Left ventricle myocardium inferior (tissue), 1 donor: ENCODE data around the gene MRPL51. TPM values are rescaled to one million over a fixed set of nuclear protein-coding genes. Genes with fewer than 3 reads are reported as not detected.
A peak's percentile ranks its signal among the peaks of the same experiment; 100 is the strongest.
"Not testable (repeated sequence)": the region's sequence is repeated elsewhere in the genome, so short reads cannot be mapped to it uniquely, and the experiment has no call there.

Source experiments
- DNase-seq: peaks from one replicate; pipeline ENCODE4 v3.0.0-alpha.2; 2020
- H3K27ac ChIP-seq: fragments of 200-600 bp; replicated peaks from 2 replicates; pipeline ENCODE4 v1.8.0; 2021
- H3K27me3 ChIP-seq: fragments of 200-600 bp; 2 replicates; pipeline ENCODE4 v1.8.0; 2021; ENCODE audit warnings: low read depth
- H3K36me3 ChIP-seq: fragments of 200-600 bp; 2 replicates; pipeline ENCODE4 v1.8.0; 2021
- H3K4me1 ChIP-seq: fragments of 200-600 bp; 2 replicates; pipeline ENCODE4 v1.8.0; 2021
- H3K4me3 ChIP-seq: fragments of 200-600 bp; 2 replicates; pipeline ENCODE4 v1.8.0; 2021; ENCODE audit warnings: mild to moderate bottlenecking, moderate library complexity
- H3K9me3 ChIP-seq: fragments of 200-600 bp; replicated peaks from 2 replicates; pipeline ENCODE4 v1.8.0; 2021
- intact Hi-C: fragments of 100-400 bp; cut with micrococcal nuclease; formaldehyde crosslinking; loops from one replicate; pipeline ENCODE4 v1.11.0; 2022
- total RNA-seq: library from RNA; stranded (reverse); fragmentation: NEBNext Ultra II Directional; extraction: Animal tissue kit (Norgen Biotek cat#: 25700); gene quantifications from one replicate; pipeline ENCODE4 v1.2.1, GENCODE V29; 2021
- TF ChIP-seq, protein P1 (sequence below): fragments of 200-600 bp; IDR thresholded peaks from 2 replicates; pipeline ENCODE4 v1.8.0; 2021; ENCODE audit warnings: antibody characterized with exemption, mild to moderate bottlenecking, borderline replicate concordance
- donor health status: DM: no; HTN: yes; CAD: no; lungs with severe emphysema.

The MRPL51 gene
- total RNA-seq, 1 donor from 2014 or later: 235 TPM

DNA sequence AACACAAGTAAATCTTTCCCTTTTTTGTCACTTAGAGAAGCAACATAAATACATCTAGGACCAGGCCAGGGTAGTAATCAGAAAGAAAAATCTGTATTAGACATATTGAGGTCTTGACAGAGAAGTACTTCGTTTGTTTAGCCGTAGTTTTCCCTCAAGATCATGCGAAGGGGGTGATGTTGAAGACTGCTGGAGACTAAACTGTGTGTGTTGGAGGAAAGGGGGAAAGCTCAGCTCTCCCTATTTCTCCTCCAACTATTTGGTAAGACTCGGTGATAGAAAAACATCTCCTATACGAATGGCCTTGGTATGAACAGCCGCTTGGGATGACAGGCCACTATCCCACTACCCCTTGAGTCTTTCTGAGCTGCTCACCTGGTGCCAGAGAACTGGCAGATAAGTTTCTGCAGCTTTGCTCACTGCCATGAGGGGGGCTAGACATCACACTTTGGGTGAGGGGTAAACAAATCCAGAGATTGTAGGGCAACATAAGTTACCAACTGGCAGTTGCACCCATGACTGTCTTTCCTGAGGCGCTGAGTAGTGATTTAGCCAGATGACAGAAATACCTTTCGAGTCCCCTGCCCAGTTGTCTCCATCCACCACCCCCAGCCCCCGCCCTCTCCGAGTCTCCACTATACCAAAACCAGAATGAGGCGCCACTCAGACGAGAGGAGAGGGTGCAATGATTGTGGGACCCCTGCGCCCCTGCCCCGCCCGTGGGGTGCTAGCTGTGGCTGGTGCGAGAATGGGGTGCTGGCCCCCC, 23.3 kb downstream of the MRPL51 start:
- Histone ChIP-seq H3K4me3 (peak overlapping the region; percentile 81), H3K27me3 (no peaks in the 10 kb centered on the region), H3K36me3 (peaks cover 16% of the 10 kb centered on the region), H3K9me3 (no peaks in the 10 kb centered on the region), H3K4me1 (peaks cover 35% of the 10 kb centered on the region), H3K27ac (peak overlapping the region; percentile 92)
- intact Hi-C loops: loop anchor here (2.0 kb wide), 1 partner anchor 47 kb away; no protein-coding TSS in a partner anchor
- TF ChIP-seq, protein P1, sequence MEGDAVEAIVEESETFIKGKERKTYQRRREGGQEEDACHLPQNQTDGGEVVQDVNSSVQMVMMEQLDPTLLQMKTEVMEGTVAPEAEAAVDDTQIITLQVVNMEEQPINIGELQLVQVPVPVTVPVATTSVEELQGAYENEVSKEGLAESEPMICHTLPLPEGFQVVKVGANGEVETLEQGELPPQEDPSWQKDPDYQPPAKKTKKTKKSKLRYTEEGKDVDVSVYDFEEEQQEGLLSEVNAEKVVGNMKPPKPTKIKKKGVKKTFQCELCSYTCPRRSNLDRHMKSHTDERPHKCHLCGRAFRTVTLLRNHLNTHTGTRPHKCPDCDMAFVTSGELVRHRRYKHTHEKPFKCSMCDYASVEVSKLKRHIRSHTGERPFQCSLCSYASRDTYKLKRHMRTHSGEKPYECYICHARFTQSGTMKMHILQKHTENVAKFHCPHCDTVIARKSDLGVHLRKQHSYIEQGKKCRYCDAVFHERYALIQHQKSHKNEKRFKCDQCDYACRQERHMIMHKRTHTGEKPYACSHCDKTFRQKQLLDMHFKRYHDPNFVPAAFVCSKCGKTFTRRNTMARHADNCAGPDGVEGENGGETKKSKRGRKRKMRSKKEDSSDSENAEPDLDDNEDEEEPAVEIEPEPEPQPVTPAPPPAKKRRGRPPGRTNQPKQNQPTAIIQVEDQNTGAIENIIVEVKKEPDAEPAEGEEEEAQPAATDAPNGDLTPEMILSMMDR: no peak
- no peak for DNase-seq

DNA sequence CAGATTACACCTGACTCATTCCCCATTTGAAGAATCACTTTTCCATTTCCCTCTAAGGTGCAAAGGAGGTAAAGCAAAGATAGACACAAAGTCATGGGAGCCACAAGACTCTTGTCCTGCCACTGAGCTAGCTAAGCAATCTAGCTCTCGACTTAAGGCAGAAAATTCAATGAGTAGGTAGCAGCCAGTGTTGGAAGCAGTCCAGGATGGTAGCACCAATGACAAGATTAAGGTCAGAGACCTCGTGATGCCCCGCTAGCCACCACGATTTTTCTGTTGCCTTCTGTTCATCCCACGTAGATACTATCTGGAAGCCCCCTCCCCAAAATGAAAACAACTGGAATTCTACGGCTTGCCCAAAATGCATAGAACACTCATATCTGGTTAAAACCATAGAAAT, 24.0 kb downstream of the MRPL51 start:
- H3K27me3 ChIP-seq: no peaks in the 10 kb centered on the region
- H3K27ac ChIP-seq: peak overlapping the region; percentile 92
- peak overlapping the region; percentile 81 for H3K4me3 ChIP-seq
- TF ChIP-seq, protein P1: no peak
- peaks cover 35% of the 10 kb centered on the region for H3K4me1 ChIP-seq
- H3K36me3 ChIP-seq: peaks cover 23% of the 10 kb centered on the region
- H3K9me3 ChIP-seq: no peaks in the 10 kb centered on the region
- intact Hi-C loops: no loop called here
- DNase-seq: no peak

DNA sequence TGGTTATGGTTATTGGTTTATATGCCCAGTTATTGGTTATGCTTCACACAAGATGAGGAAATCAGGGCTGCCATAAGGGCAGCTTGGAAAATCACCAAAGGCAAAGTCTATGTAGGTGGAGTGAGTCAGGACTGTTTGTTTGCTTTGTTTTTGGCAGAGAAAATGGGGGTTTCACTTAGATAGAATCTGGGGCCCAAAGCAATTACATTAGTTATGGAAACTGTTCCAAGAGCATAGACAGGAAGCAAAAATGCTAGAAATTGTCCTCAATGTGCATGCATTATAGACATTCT, 24.8 kb downstream of the MRPL51 start:
- TF ChIP-seq, protein P1: no peak
- no peak for DNase-seq
- H3K27me3 ChIP-seq: no peaks in the 10 kb centered on the region
- peaks cover 30% of the 10 kb centered on the region for H3K36me3 ChIP-seq
- H3K4me3 ChIP-seq: no peak overlapping the region
- H3K9me3 ChIP-seq: no peaks in the 10 kb centered on the region
- H3K27ac ChIP-seq: no peak overlapping the region
- H3K4me1 ChIP-seq: peaks cover 35% of the 10 kb centered on the region
- intact Hi-C loops: no loop called here

DNA sequence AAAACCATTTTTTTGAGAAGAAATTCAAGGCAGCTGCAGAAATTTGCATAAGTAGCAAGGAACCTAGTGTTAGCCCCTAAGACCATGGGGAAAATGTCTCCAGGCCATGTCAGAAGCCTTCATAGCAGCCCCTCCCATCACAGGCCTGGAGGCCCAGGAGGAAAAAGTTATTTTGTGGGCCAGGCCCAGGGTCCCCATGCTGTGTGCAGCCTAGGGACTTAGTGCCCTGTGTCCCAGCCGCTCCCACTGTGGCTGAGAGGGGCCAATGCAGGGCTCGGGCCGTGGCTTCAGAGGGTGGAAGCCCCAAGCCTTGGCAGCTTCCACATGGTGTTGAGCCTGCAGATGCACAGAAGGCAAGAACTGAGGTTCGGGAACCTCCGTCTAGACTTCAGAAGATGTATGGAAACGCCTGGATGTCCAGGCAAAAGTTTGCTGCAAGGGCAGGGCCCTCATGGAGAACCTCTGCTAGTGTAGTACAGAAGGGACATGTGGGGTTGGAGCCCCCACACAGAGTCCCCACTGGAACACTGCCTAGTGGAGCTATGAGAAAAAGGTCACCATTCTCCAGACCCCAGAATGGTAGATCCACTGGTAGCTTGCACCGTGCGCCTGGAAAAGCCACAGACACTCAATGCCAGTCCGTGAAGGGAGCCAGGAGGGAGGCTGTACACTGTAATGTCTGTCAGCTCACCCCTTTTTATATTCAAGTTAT, 25.3 kb downstream of the MRPL51 start:
- H3K9me3 ChIP-seq, intact Hi-C loops, H3K27ac ChIP-seq, H3K4me3 ChIP-seq, H3K27me3 ChIP-seq, DNase-seq: not testable (repeated sequence)
- H3K36me3 ChIP-seq: peaks cover 35% of the 10 kb centered on the region
- peaks cover 35% of the 10 kb centered on the region for H3K4me1 ChIP-seq

DNA sequence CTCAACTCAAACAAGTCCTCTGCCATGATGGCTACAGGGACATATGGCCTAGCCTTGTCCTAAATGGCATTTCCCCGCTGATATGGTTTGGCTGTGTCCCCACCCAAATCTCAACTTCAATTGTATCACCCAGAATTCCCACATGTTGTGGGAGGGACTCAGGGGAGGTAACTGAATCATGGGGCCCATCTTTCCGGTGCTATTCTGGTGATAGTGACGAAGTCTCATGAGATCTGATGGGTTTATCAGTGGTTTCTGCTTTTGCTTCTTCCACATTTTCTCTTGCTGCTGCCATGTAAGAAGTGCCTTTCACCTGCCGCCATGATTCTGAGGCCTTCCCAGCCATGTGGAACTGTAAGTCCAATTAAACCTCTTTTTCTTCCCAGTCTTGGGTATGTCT, 26.3 kb downstream of the MRPL51 start:
- H3K27me3 ChIP-seq, intact Hi-C loops, H3K9me3 ChIP-seq, H3K4me3 ChIP-seq, H3K27ac ChIP-seq, DNase-seq: not testable (repeated sequence)
- Histone ChIP-seq H3K4me1 (peaks cover 41% of the 10 kb centered on the region), H3K36me3 (peaks cover 45% of the 10 kb centered on the region)

DNA sequence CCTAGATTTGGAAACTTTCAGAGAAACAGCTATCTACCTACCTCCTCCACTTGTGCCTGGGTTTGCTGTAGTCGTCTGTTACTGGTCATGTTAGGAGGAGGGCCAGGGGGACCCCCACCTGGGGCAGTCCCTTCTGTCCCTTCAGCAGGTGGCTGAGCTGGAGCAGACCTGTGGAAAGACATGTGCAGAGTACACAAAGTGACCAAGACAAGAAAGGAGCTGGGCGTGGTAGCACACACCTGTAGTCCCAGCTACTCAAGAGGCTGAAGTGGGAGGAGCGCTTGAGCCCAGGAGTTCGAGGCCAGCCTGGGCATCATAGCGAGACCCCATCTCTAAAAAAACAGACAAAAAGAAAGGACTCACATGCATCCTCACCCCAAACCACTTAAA, 26.9 kb downstream of the MRPL51 start:
- TF ChIP-seq, protein P1: no peak
- no peak overlapping the region for H3K4me3 ChIP-seq
- no peak for DNase-seq
- H3K36me3 ChIP-seq: peaks cover 50% of the 10 kb centered on the region
- H3K27me3 ChIP-seq: no peaks in the 10 kb centered on the region
- no peaks in the 10 kb centered on the region for H3K9me3 ChIP-seq
- H3K4me1 ChIP-seq: peaks cover 43% of the 10 kb centered on the region
- intact Hi-C loops: no loop called here
- peak overlapping the region; percentile 7 for H3K27ac ChIP-seq
